ENCODE data around the gene MBD2. TPM values are rescaled to one million over a fixed set of nuclear protein-coding genes. Genes with fewer than 3 reads are reported as not detected.
"Not testable (repeated sequence)": the region's sequence is repeated elsewhere in the genome, so short reads cannot be mapped to it uniquely, and the experiment has no call there.

MBD2 gene
- total and polyA plus RNA-seq, 3 experiments from 2014 or later = 27.2 to 201 (median 195) TPM

GRCh38 chr18:54135216-54135615 is 89.3 kb downstream of the MBD2 start:
- Mint-ChIP-seq H3K4me1 (peaks cover 0 to 2% (median 2%) of the 10 kb centered on the region in 3 donors), H3K36me3 (peaks cover 5 to 16% (median 7%) of the 10 kb centered on the region in 3 donors), H3K27me3 (no peaks in the 10 kb centered on the region), H3K4me3 (no peak overlapping the region), H3K9me3 (peaks cover 5 to 12% (median 9%) of the 10 kb centered on the region in 5 donors), H3K27ac (no peak overlapping the region)
- ChIA-PET POLR2A (no interaction called here), CTCF (no interaction called here)
- no peak overlapping the region for H3K4me3 ChIP-seq (ENCODE audit: low read length)
- H3K27ac ChIP-seq (ENCODE audit: low read depth, low read length) = no peak overlapping the region
- H3K36me3 ChIP-seq (ENCODE audit: insufficient read depth, low read length) = no peaks in the 10 kb centered on the region
- H3K27me3 ChIP-seq (ENCODE audit: insufficient read depth, low read length, poor library complexity, severe bottlenecking) = no peaks in the 10 kb centered on the region
- H3K9me3 ChIP-seq (ENCODE audit: low read length) = no peaks in the 10 kb centered on the region
- H3K4me1 ChIP-seq (ENCODE audit: insufficient read depth, low read length) = no peaks in the 10 kb centered on the region
- DNase-seq = no peak

DNA sequence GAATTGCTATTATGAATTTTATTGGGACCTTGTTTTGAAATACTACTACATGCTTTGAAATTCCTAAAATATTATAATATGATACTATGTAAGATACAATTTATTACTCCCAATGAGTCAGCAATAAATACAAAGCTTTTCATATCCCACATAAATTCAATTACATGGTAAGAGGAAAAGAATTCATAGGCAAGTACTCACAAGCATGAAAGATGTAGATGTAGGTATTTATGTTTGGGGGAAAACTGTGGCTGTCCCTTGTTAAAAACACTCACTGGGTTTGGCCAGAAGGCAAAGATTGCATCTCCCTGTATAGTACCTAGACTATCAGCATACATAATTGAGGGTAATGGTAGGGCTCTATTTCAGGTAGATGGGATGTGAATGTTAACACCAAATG is 90.4 kb downstream of the MBD2 start:
- Histone ChIP-seq H3K4me1 (ENCODE audit: insufficient read depth, low read length) (peaks cover 2% of the 10 kb centered on the region), H3K27me3 (ENCODE audit: insufficient read depth, low read length, poor library complexity, severe bottlenecking) (no peaks in the 10 kb centered on the region), H3K4me3 (ENCODE audit: low read length) (no peak overlapping the region), H3K9me3 (ENCODE audit: low read length) (no peaks in the 10 kb centered on the region), H3K27ac (ENCODE audit: low read depth, low read length) (no peak overlapping the region), H3K36me3 (ENCODE audit: insufficient read depth, low read length) (no peaks in the 10 kb centered on the region)
- peaks cover 4 to 8% (median 7%) of the 10 kb centered on the region in 5 donors for H3K9me3 Mint-ChIP-seq
- ChIA-PET POLR2A (no interaction called here), CTCF (no interaction called here)
- DNase-seq = no peak
- H3K4me1 Mint-ChIP-seq = peaks cover 8 to 13% (median 13%) of the 10 kb centered on the region in 3 donors
- H3K36me3 Mint-ChIP-seq = peaks cover 3 to 11% (median 4%) of the 10 kb centered on the region in 3 donors
- H3K27me3 Mint-ChIP-seq = no peaks in the 10 kb centered on the region
- H3K27ac Mint-ChIP-seq = no peak overlapping the region
- H3K4me3 Mint-ChIP-seq = no peak overlapping the region

- H3K4me3 Mint-ChIP-seq = no peak overlapping the region
- ChIA-PET CTCF (no interaction called here), POLR2A (interaction anchor here (0.6 kb wide), 1 partner anchor 23 kb away, joined by 4 read pairs; no protein-coding TSS in a partner anchor)
- Histone ChIP-seq H3K9me3 (ENCODE audit: low read length) (no peaks in the 10 kb centered on the region), H3K27ac (ENCODE audit: low read depth, low read length) (no peak overlapping the region), H3K4me1 (ENCODE audit: insufficient read depth, low read length) (peaks cover 4% of the 10 kb centered on the region), H3K4me3 (ENCODE audit: low read length) (no peak overlapping the region), H3K27me3 (ENCODE audit: insufficient read depth, low read length, poor library complexity, severe bottlenecking) (no peaks in the 10 kb centered on the region), H3K36me3 (ENCODE audit: insufficient read depth, low read length) (no peaks in the 10 kb centered on the region)
- H3K27me3 Mint-ChIP-seq = peaks cover 0 to 2% of the 10 kb centered on the region in 2 donors
- H3K36me3 Mint-ChIP-seq = no peaks in the 10 kb centered on the region
- DNase-seq = no peak
- H3K27ac Mint-ChIP-seq = no peak overlapping the region
- no peaks in the 10 kb centered on the region for H3K9me3 Mint-ChIP-seq
- peaks cover 11 to 17% (median 17%) of the 10 kb centered on the region in 3 donors for H3K4me1 Mint-ChIP-seq
Measured at GRCh38 chr18:54130631-54131030, 93.8 kb downstream of the MBD2 start.

GRCh38 chr18:54130177-54130576 is 94.3 kb downstream of the MBD2 start:
- H3K36me3 Mint-ChIP-seq = no peaks in the 10 kb centered on the region
- ChIA-PET CTCF (interaction anchor here (2.6 kb wide), 1 partner anchor 10 kb away, joined by 8 read pairs; no protein-coding TSS in a partner anchor), POLR2A (interaction anchor here (0.6 kb wide), 1 partner anchor 23 kb away, joined by 4 read pairs; no protein-coding TSS in a partner anchor)
- Histone ChIP-seq H3K27ac (ENCODE audit: low read depth, low read length) (no peak overlapping the region), H3K9me3 (ENCODE audit: low read length) (no peaks in the 10 kb centered on the region), H3K36me3 (ENCODE audit: insufficient read depth, low read length) (no peaks in the 10 kb centered on the region), H3K4me1 (ENCODE audit: insufficient read depth, low read length) (peaks cover 4% of the 10 kb centered on the region), H3K27me3 (ENCODE audit: insufficient read depth, low read length, poor library complexity, severe bottlenecking) (no peaks in the 10 kb centered on the region), H3K4me3 (ENCODE audit: low read length) (no peak overlapping the region)
- peaks cover 0 to 2% of the 10 kb centered on the region in 2 donors for H3K27me3 Mint-ChIP-seq
- peak overlapping the region in 1 of 8 donors; percentile 29 for H3K27ac Mint-ChIP-seq
- H3K9me3 Mint-ChIP-seq = no peaks in the 10 kb centered on the region
- H3K4me1 Mint-ChIP-seq = peaks cover 11 to 17% (median 17%) of the 10 kb centered on the region in 3 donors
- DNase-seq = no peak
- H3K4me3 Mint-ChIP-seq = no peak overlapping the region

DNA sequence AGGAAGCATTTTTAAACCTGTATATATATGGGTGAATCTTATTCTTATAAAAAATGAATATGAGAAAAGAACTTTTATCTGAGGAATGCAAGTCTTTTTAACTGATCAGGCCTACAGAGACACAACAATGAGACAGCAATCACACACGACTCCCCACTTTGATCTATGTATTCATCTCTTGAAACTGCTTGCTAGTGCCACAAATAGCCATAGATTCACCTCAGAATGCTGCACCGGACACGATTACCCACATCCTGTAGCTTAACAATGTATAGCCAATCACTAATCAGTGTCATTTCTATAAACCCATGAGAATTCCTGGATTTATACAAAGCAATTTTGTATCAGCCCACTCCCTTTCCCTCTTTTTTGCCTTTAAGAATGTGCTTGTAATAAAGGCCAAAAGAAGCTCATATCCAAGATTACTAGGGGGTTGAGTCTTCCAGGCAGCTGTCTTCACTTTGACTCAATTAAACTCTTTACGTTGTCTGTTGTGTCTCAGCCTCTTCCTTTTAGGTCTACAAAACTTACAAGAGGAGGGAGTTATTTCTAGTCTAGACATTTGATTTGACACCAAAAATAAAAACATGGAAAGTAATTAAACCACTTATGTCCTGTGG is 94.9 kb downstream of the MBD2 start:
- H3K27me3 ChIP-seq (ENCODE audit: insufficient read depth, low read length, poor library complexity, severe bottlenecking) = no peaks in the 10 kb centered on the region
- H3K36me3 ChIP-seq (ENCODE audit: insufficient read depth, low read length) = no peaks in the 10 kb centered on the region
- H3K4me3 Mint-ChIP-seq = no peak overlapping the region
- no peak overlapping the region for H3K27ac ChIP-seq (ENCODE audit: low read depth, low read length)
- H3K27me3 Mint-ChIP-seq = peaks cover 0 to 2% of the 10 kb centered on the region in 2 donors
- peaks cover 4% of the 10 kb centered on the region for H3K4me1 ChIP-seq (ENCODE audit: insufficient read depth, low read length)
- no peaks in the 10 kb centered on the region for H3K9me3 Mint-ChIP-seq
- DNase-seq = no peak
- peak overlapping the region in 3 of 8 donors; percentile 7 to 47 (median 21) for H3K27ac Mint-ChIP-seq
- no peaks in the 10 kb centered on the region for H3K36me3 Mint-ChIP-seq
- peaks cover 11 to 17% (median 17%) of the 10 kb centered on the region in 3 donors for H3K4me1 Mint-ChIP-seq
- ChIA-PET POLR2A (no interaction called here), CTCF (interaction anchor here (2.6 kb wide), 1 partner anchor 10 kb away, joined by 8 read pairs; no protein-coding TSS in a partner anchor)
- no peak overlapping the region for H3K4me3 ChIP-seq (ENCODE audit: low read length)
- H3K9me3 ChIP-seq (ENCODE audit: low read length) = no peaks in the 10 kb centered on the region

DNA sequence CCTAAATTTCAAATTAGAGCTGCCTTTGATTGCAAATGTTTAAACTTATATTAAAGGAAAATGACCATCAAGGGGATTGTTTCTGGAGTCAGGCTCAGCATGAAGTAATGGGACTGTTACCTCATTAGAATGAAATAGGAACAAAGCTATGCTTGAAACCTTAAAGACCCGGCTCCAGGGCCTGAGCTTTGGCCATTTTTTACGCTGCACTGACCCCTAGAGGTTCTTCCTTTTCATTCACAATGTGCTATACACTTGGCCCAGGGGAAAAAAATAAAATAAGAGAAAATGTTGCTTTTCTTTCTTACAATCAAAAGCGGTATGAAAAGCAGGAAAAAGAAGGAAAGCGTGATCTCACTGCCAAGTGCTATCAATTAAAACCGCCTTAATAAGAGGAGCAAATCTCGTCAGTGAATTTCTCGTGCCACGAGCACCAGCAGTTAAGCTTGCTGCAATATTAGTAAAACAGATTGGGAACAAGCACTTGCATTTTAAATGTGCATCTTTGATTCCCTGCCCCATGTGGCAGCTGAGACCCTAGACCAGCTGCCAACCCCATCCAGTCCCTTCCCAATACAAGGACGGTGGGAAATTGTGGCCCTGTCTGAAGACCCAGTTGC is 96.6 kb downstream of the MBD2 start:
- Mint-ChIP-seq H3K4me3 (no peak overlapping the region), H3K4me1 (peaks cover 11 to 17% (median 17%) of the 10 kb centered on the region in 3 donors), H3K27me3 (peaks cover 0 to 2% of the 10 kb centered on the region in 2 donors), H3K27ac (peak overlapping the region in 1 of 8 donors; percentile 89), H3K9me3 (no peaks in the 10 kb centered on the region), H3K36me3 (no peaks in the 10 kb centered on the region)
- Histone ChIP-seq H3K4me3 (ENCODE audit: low read length) (no peak overlapping the region), H3K4me1 (ENCODE audit: insufficient read depth, low read length) (peaks cover 4% of the 10 kb centered on the region), H3K9me3 (ENCODE audit: low read length) (no peaks in the 10 kb centered on the region), H3K27ac (ENCODE audit: low read depth, low read length) (no peak overlapping the region), H3K36me3 (ENCODE audit: insufficient read depth, low read length) (no peaks in the 10 kb centered on the region), H3K27me3 (ENCODE audit: insufficient read depth, low read length, poor library complexity, severe bottlenecking) (no peaks in the 10 kb centered on the region)
- DNase-seq = no peak
- ChIA-PET POLR2A (no interaction called here), CTCF (interaction anchor here (1.1 to 2.6 kb wide), 3 partner anchors 8 to 142 kb away, joined by 4 to 8 read pairs (median 4); no protein-coding TSS in a partner anchor)

DNA sequence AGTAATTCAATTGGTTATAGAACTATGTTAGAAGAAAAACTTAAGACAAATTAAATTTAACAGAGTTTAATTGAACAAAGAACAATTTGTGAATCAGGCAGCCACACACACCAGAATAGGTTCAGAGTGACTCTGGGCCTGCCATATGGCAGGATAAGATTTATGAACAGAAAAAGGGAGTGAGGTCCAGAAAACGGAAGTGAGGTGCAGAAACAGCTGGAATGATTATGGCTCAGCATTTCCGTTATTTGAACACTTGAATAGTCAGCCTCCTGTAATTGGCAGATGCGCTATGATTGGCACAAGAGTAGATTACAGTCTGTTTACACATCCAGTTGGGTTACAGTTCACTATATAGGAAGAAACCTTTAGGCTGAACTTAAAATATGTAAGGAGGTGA is 99.0 kb downstream of the MBD2 start:
- peaks cover 4% of the 10 kb centered on the region for H3K4me1 ChIP-seq (ENCODE audit: insufficient read depth, low read length)
- H3K4me3 ChIP-seq (ENCODE audit: low read length) = no peak overlapping the region
- CTCF ChIA-PET = no interaction called here
- no peak for DNase-seq
- H3K4me1 Mint-ChIP-seq = peaks cover 11 to 17% (median 15%) of the 10 kb centered on the region in 3 donors
- H3K27ac ChIP-seq (ENCODE audit: low read depth, low read length) = no peak overlapping the region
- no peak overlapping the region for H3K4me3 Mint-ChIP-seq
- no peaks in the 10 kb centered on the region for H3K9me3 ChIP-seq (ENCODE audit: low read length)
- no peaks in the 10 kb centered on the region for H3K36me3 Mint-ChIP-seq
- no peaks in the 10 kb centered on the region for H3K36me3 ChIP-seq (ENCODE audit: insufficient read depth, low read length)
- H3K27me3 ChIP-seq (ENCODE audit: insufficient read depth, low read length, poor library complexity, severe bottlenecking) = no peaks in the 10 kb centered on the region
- POLR2A ChIA-PET = no interaction called here
- no peaks in the 10 kb centered on the region for H3K9me3 Mint-ChIP-seq
- peaks cover 0 to 3% of the 10 kb centered on the region in 2 donors for H3K27me3 Mint-ChIP-seq
- no peak overlapping the region for H3K27ac Mint-ChIP-seq

DNA sequence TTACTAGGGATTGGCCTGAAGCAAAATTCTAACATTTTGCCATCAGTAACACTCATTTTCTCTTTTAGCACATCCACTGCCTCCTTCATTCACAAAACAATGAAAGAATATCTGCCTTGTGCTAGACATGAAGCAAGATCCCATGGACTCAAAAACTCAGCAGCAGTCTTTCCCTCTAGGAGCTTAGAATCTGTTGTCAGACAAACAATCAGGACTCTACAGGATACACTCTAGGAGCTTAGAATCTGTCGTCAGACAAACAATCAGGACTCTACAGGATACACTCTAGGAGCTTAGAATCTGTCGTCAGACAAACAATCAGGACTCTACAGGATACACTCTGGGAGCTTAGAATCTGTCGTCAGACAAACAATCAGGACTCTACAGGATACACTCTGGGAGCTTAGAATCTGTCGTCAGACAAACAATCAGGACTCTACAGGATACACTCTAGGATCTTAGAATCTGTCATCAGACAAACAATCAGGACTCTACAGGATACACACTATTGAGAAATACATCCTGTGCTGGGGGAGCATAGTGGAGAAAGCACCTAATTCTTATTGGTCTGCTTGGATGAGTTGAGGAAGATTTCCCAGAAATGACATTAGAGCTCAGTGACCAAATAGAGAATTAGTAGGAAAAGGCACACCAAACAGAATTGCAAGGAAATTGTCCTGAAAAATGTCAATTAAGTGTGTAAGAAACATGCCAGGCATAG is 100.6 kb downstream of the MBD2 start:
- H3K27me3 Mint-ChIP-seq; H3K4me1 ChIP-seq (ENCODE audit: insufficient read depth, low read length); H3K27me3 ChIP-seq (ENCODE audit: insufficient read depth, low read length, poor library complexity, severe bottlenecking); H3K36me3 Mint-ChIP-seq; POLR2A ChIA-PET; H3K4me3 ChIP-seq (ENCODE audit: low read length); H3K27ac ChIP-seq (ENCODE audit: low read depth, low read length); DNase-seq; H3K4me1 Mint-ChIP-seq; CTCF ChIA-PET; H3K36me3 ChIP-seq (ENCODE audit: insufficient read depth, low read length); H3K9me3 ChIP-seq (ENCODE audit: low read length); H3K4me3 Mint-ChIP-seq; H3K27ac Mint-ChIP-seq; H3K9me3 Mint-ChIP-seq: not testable (repeated sequence)
